Panc1 (cell line): ENCODE results near the gene HOXC6. TPM values are rescaled to one million over a fixed set of nuclear protein-coding genes. Genes with fewer than 3 reads are reported as not detected.

Experiments used
- ATAC-seq: fragments of 200-7000 bp; cut with Tn5 transposase; 2 replicates; pipeline ENCODE4 v1.9.1; 2020; ENCODE audit warnings: mild to moderate bottlenecking, moderate library complexity
- BruUV-seq: library from RNA; stranded (reverse); fragments of 400-500 nt; replicated peaks from 2 replicates; lab custom pipeline; 2021; lab: Mats Ljungman, UMichigan
- CTCF ChIA-PET: fragments of 300-600 bp; sonication (Branson Sonifier 250); formaldehyde crosslinking; loops from one replicate; lab custom pipeline; 2022; ENCODE audit warnings: antibody characterized with exemption; lab: Charles Lee
- POLR2A ChIA-PET: fragments of 300-600 bp; sonication (Branson Sonifier 250); formaldehyde crosslinking; loops from one replicate; lab custom pipeline; 2022; ENCODE audit warnings: antibody characterized with exemption; lab: Charles Lee
- DNase-seq: peaks from one replicate; pipeline ENCODE4 v3.0.0-alpha.2; 2010; ENCODE audit warnings: low read depth, low spot score
- H3K27ac ChIP-seq: 2 replicates; pipeline ENCODE4 v1.5.1; 2011; ENCODE audit warnings: mild to moderate bottlenecking, low read length, inconsistent platforms
- H3K27me3 ChIP-seq: fragments of 200-500 bp; sonication (Bioruptor generic); 2 replicates; pipeline ENCODE4 v1.6.0; 2014; ENCODE audit warnings: low read length, inconsistent platforms; ENCODE audit not compliant: control insufficient read depth, insufficient read depth
- H3K36me3 ChIP-seq: fragments of 200-500 bp; sonication (Bioruptor generic); 2 replicates; pipeline ENCODE4 v1.5.1; 2014; ENCODE audit warnings: inconsistent platforms, mild to moderate bottlenecking, low read length, moderate library complexity; ENCODE audit not compliant: control insufficient read depth, insufficient read depth
- H3K4me1 ChIP-seq: 2 replicates; pipeline ENCODE4 v1.5.1; 2011; ENCODE audit warnings: inconsistent platforms, mild to moderate bottlenecking, low read length, moderate library complexity; ENCODE audit not compliant: control insufficient read depth, insufficient read depth
- H3K4me3 ChIP-seq, 2 experiments: 2 replicates each; pipeline ENCODE4 v1.5.1; 2011 to 2012; ENCODE audit warnings: low read depth in 2 of 2, low read length in 2 of 2, mild to moderate bottlenecking in 2 of 2, inconsistent platforms in 1 of 2, moderate library complexity in 1 of 2
- H3K9me3 ChIP-seq: fragments of 200-500 bp; sonication (Bioruptor generic); 2 replicates; pipeline ENCODE4 v1.5.1; 2014; ENCODE audit warnings: low read depth, mild to moderate bottlenecking, inconsistent platforms, low read length, moderate library complexity; ENCODE audit not compliant: control insufficient read depth, insufficient read depth
- POLR2AphosphoS5 ChIP-seq: IDR thresholded peaks from 2 replicates; pipeline ENCODE4 v1.6.1; 2012; ENCODE audit warnings: mild to moderate bottlenecking, low read depth, low read length, moderate library complexity
- SIN3A ChIP-seq: IDR thresholded peaks from 2 replicates; pipeline ENCODE4 v1.6.1; 2012; ENCODE audit warnings: low read depth, mild to moderate bottlenecking, low read length, moderate library complexity, borderline replicate concordance; ENCODE audit not compliant: insufficient read depth
- TCF7L2 ChIP-seq: IDR thresholded peaks from 2 replicates; pipeline ENCODE4 v1.6.1; 2011; ENCODE audit warnings: mild to moderate bottlenecking, low read depth, low read length, inconsistent platforms
- in situ Hi-C: cut with HindIII; loops from 2 replicates; pipeline ENCODE4 v1.10.0; 2016; ENCODE audit warnings: low sequenced_read_pairs, low pct_unique_long_range_greater_than_20kb
- intact Hi-C: fragments of 100-400 bp; cut with micrococcal nuclease; formaldehyde crosslinking; loops from one replicate; pipeline ENCODE4 v1.10.0; 2022; ENCODE audit not compliant: unreplicated experiment
- total RNA-seq: library from RNA; stranded (reverse); gene quantifications from one replicate; pipeline ENCODE4 v1.2.1, GENCODE V29; 2021; ENCODE audit not compliant: unreplicated experiment
- TF ChIP-seq, protein P1 (sequence below), 2 experiments: IDR thresholded peaks; 2 replicates each; pipeline ENCODE4 v1.6.1; 2011 to 2012; ENCODE audit warnings: low read depth in 2 of 2, control low read depth in 1 of 2, low read length in 1 of 2, mild to moderate bottlenecking in 1 of 2, moderate library complexity in 1 of 2; ENCODE audit not compliant: insufficient read depth in 1 of 2
- TF ChIP-seq, protein P2 (sequence below): fragments of 450-650 bp; IDR thresholded peaks from 2 replicates; pipeline ENCODE4 v1.5.1; 2017; ENCODE audit warnings: mild to moderate bottlenecking

HOXC6 gene
- total RNA-seq, 1 experiment from 2014 or later, result 52.2 TPM

DNA sequence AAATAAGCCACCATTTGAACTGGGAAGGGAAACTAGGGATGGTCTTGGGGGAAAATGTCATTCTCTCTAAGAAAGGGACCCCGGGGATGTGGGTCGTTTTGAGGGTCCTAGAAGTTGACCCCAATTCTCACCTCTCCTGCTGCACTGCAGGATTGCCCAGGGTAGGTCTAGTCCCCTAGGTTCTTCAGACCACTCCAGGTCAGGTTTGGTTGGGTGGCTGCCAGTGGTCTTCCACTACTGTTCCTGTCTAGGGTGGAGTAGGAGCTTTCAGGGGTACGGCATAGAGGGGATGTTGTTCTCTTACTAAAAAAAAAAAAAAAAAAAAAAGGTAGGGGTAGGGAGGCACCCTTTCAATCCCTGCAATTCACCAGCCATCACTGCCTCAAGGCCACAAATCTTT lies 12.2 kb upstream of the HOXC6 start:
- no peak for TF ChIP-seq SIN3A
- no peak; the same call in 1 of the 2 replicates for TF ChIP-seq POLR2AphosphoS5
- no peak for TF ChIP-seq TCF7L2
- TF ChIP-seq, protein P1, sequence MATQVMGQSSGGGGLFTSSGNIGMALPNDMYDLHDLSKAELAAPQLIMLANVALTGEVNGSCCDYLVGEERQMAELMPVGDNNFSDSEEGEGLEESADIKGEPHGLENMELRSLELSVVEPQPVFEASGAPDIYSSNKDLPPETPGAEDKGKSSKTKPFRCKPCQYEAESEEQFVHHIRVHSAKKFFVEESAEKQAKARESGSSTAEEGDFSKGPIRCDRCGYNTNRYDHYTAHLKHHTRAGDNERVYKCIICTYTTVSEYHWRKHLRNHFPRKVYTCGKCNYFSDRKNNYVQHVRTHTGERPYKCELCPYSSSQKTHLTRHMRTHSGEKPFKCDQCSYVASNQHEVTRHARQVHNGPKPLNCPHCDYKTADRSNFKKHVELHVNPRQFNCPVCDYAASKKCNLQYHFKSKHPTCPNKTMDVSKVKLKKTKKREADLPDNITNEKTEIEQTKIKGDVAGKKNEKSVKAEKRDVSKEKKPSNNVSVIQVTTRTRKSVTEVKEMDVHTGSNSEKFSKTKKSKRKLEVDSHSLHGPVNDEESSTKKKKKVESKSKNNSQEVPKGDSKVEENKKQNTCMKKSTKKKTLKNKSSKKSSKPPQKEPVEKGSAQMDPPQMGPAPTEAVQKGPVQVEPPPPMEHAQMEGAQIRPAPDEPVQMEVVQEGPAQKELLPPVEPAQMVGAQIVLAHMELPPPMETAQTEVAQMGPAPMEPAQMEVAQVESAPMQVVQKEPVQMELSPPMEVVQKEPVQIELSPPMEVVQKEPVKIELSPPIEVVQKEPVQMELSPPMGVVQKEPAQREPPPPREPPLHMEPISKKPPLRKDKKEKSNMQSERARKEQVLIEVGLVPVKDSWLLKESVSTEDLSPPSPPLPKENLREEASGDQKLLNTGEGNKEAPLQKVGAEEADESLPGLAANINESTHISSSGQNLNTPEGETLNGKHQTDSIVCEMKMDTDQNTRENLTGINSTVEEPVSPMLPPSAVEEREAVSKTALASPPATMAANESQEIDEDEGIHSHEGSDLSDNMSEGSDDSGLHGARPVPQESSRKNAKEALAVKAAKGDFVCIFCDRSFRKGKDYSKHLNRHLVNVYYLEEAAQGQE (IDR thresholded peaks at IDR 0.05; ENCODE audit: insufficient read depth in 1 of 2, low read depth in 2 of 2, low read length in 1 of 2), result no peak
- TF ChIP-seq, protein P2, sequence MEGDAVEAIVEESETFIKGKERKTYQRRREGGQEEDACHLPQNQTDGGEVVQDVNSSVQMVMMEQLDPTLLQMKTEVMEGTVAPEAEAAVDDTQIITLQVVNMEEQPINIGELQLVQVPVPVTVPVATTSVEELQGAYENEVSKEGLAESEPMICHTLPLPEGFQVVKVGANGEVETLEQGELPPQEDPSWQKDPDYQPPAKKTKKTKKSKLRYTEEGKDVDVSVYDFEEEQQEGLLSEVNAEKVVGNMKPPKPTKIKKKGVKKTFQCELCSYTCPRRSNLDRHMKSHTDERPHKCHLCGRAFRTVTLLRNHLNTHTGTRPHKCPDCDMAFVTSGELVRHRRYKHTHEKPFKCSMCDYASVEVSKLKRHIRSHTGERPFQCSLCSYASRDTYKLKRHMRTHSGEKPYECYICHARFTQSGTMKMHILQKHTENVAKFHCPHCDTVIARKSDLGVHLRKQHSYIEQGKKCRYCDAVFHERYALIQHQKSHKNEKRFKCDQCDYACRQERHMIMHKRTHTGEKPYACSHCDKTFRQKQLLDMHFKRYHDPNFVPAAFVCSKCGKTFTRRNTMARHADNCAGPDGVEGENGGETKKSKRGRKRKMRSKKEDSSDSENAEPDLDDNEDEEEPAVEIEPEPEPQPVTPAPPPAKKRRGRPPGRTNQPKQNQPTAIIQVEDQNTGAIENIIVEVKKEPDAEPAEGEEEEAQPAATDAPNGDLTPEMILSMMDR, result no peak
- DNase-seq, result no peak
- intact Hi-C loops, result no loop called here
- CTCF ChIA-PET, result no interaction called here
- Histone ChIP-seq H3K4me1 (peaks cover 58% of the 10 kb centered on the region), H3K4me3 (peak overlapping the region; percentile 72 to 91), H3K27me3 (no peaks in the 10 kb centered on the region), H3K9me3 (no peaks in the 10 kb centered on the region), H3K27ac (peak overlapping the region; percentile 92), H3K36me3 (peaks cover 2% of the 10 kb centered on the region; the same call in 1 of the 2 replicates)
- no peak for ATAC-seq
- in situ Hi-C loops, result no loop called here
- BruUV-seq, result no TSS peak
- POLR2A ChIA-PET, result interaction anchor here (0.6 to 0.7 kb wide), 3 partner anchors 43 to 283 kb away, joined by 5 to 14 read pairs (median 6); no protein-coding TSS in a partner anchor

DNA sequence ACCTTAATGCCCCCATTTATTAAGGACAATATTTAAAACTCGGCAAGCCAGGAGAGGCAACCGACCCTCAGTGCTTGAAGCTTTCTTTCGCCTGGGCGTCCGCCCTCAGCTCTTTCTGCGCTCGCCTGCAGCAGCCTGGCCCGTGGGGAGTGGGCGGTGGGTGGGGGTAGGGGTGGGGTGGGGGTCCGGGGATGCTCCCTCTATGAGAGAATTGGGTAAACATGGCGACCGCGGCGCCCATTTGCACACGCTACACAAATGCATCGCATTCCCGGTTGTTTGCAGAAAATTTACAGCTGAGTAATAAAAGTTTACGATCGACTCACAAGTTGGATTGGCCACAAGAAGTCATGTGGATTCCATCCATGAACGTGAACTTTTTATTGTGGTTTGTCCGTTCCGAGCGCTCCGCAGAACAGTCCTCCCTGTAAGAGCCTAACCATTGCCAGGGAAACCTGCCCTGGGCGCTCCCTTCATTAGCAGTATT lies 11.7 kb upstream of the HOXC6 start:
- in situ Hi-C loops, result no loop called here
- POLR2A ChIA-PET, result interaction anchor here (0.6 to 1.5 kb wide), 5 partner anchors 9 to 883 kb away, joined by 4 to 14 read pairs (median 5); no protein-coding TSS in a partner anchor

More for the DNA sequence above, 11.7 kb upstream of the HOXC6 start:
- H3K4me3 ChIP-seq, result peak overlapping the region; percentile 72 to 91
- no peaks in the 10 kb centered on the region for H3K9me3 ChIP-seq
- no peak for DNase-seq
- TF ChIP-seq, protein P2, result no peak
- TF ChIP-seq TCF7L2 (peak; percentile 66), POLR2AphosphoS5 (peak; percentile 81), SIN3A (no peak)
- no TSS peak for BruUV-seq
- H3K27ac ChIP-seq, result peak overlapping the region; percentile 94
- no peaks in the 10 kb centered on the region for H3K27me3 ChIP-seq
- H3K36me3 ChIP-seq, result peaks cover 2% of the 10 kb centered on the region; the same call in 1 of the 2 replicates
- CTCF ChIA-PET, result interaction anchor here (0.6 to 0.7 kb wide), 2 partner anchors 16 to 174 kb away, joined by 4 to 9 read pairs; no protein-coding TSS in a partner anchor
- peak; percentile 7; the same call in 1 of the 2 replicates for ATAC-seq
- peaks cover 59% of the 10 kb centered on the region for H3K4me1 ChIP-seq
- intact Hi-C loops, result no loop called here
